Neutrophil (primary cell): Measurements from ENCODE around the gene SERPINA3.

Experiments
- H3K27ac ChIP-seq: fragments of 200-600 bp; sonication (generic); 2 replicates; pipeline ENCODE4 v1.5.1; 2016; ENCODE audit warnings: mild to moderate bottlenecking, moderate library complexity
- H3K27me3 ChIP-seq: fragments of 200-600 bp; sonication (generic); 2 replicates; pipeline ENCODE4 v1.6.0; 2016; ENCODE audit warnings: mild to moderate bottlenecking
- H3K36me3 ChIP-seq: fragments of 200-600 bp; sonication (generic); 2 replicates; pipeline ENCODE4 v1.5.1; 2017
- H3K4me1 ChIP-seq, 2 experiments: fragments of 200-600 bp in 1 of 2; sonication (generic) in 1 of 2; 1 replicate in 1 of 2; 2 replicates in 1 of 2; pipeline versions ENCODE4 v1.5.1 to v1.6.1; 2013 to 2016; ENCODE audit warnings: low read depth in 1 of 2, low read length in 1 of 2, mild to moderate bottlenecking in 1 of 2, moderate library complexity in 1 of 2; ENCODE audit not compliant: control insufficient read depth in 1 of 2, insufficient read depth in 1 of 2
- H3K4me3 ChIP-seq, 2 experiments: fragments of 200-600 bp in 1 of 2; sonication (generic) in 1 of 2; 1 replicate in 1 of 2; 2 replicates in 1 of 2; pipeline ENCODE4 v1.5.1; 2013 to 2016; ENCODE audit warnings: low read depth in 1 of 2, low read length in 1 of 2, mild to moderate bottlenecking in 1 of 2, moderate library complexity in 1 of 2
- H3K9me3 ChIP-seq: fragments of 200-600 bp; sonication (generic); 2 replicates; pipeline ENCODE4 v1.5.1; 2016
- CTCF ChIP-seq: fragments of 200-600 bp; sonication (generic); IDR thresholded peaks from 2 replicates; pipeline ENCODE4 v1.5.1; 2016; ENCODE audit warnings: antibody characterized with exemption

SERPINA3 gene

GRCh38 chr14:94593749-94594431, 18.3 kb upstream of the SERPINA3 start:
- Histone ChIP-seq H3K4me1 (no peaks in the 10 kb centered on the region), H3K9me3 (no peaks in the 10 kb centered on the region), H3K36me3 (no peaks in the 10 kb centered on the region), H3K27me3 (no peaks in the 10 kb centered on the region), H3K27ac (no peak overlapping the region), H3K4me3 (no peak overlapping the region)
- no peak for TF ChIP-seq CTCF

- Histone ChIP-seq H3K27ac (no peak overlapping the region), H3K4me3 (no peak overlapping the region), H3K4me1 (no peaks in the 10 kb centered on the region), H3K27me3 (no peaks in the 10 kb centered on the region), H3K36me3 (no peaks in the 10 kb centered on the region), H3K9me3 (no peaks in the 10 kb centered on the region)
- no peak for TF ChIP-seq CTCF
Observed at GRCh38 chr14:94594441-94594840, 17.8 kb upstream of the SERPINA3 start.

- H3K9me3 ChIP-seq, result no peaks in the 10 kb centered on the region
- H3K4me1 ChIP-seq, result no peaks in the 10 kb centered on the region
- H3K27ac ChIP-seq, result no peak overlapping the region
- TF ChIP-seq CTCF, result no peak
- H3K36me3 ChIP-seq, result no peaks in the 10 kb centered on the region
- no peaks in the 10 kb centered on the region for H3K27me3 ChIP-seq
- H3K4me3 ChIP-seq, result no peak overlapping the region
Observed at GRCh38 chr14:94595912-94596311, 16.3 kb upstream of the SERPINA3 start.

- no peaks in the 10 kb centered on the region for H3K27me3 ChIP-seq
- no peaks in the 10 kb centered on the region for H3K36me3 ChIP-seq
- H3K4me3 ChIP-seq, result no peak overlapping the region
- no peaks in the 10 kb centered on the region for H3K9me3 ChIP-seq
- H3K4me1 ChIP-seq, result no peaks in the 10 kb centered on the region
- TF ChIP-seq CTCF, result no peak
- H3K27ac ChIP-seq, result no peak overlapping the region
Observed at GRCh38 chr14:94596361-94596760, 15.8 kb upstream of the SERPINA3 start.

GRCh38 chr14:94597788-94598187, 14.4 kb upstream of the SERPINA3 start:
- H3K4me1 ChIP-seq, result no peaks in the 10 kb centered on the region
- no peaks in the 10 kb centered on the region for H3K9me3 ChIP-seq
- TF ChIP-seq CTCF, result no peak
- H3K27ac ChIP-seq, result no peak overlapping the region
- H3K36me3 ChIP-seq, result no peaks in the 10 kb centered on the region
- no peak overlapping the region for H3K4me3 ChIP-seq
- no peaks in the 10 kb centered on the region for H3K27me3 ChIP-seq

- H3K4me3 ChIP-seq, result no peak overlapping the region
- TF ChIP-seq CTCF, result no peak
- no peaks in the 10 kb centered on the region for H3K27me3 ChIP-seq
- H3K36me3 ChIP-seq, result no peaks in the 10 kb centered on the region
- no peak overlapping the region for H3K27ac ChIP-seq
- no peaks in the 10 kb centered on the region for H3K9me3 ChIP-seq
- no peaks in the 10 kb centered on the region for H3K4me1 ChIP-seq
Observed at GRCh38 chr14:94598506-94598815, 13.7 kb upstream of the SERPINA3 start.
